ENCODE results near the gene SKI.

SKI gene

GRCh38 chr1:2200308-2200943, 27.7 kb upstream of the SKI start:
- DNase-seq (ENCODE audit: low spot score) = no peak
- no peak overlapping the region for H3K27ac ChIP-seq
- H3K4me3 ChIP-seq = peak overlapping the region; percentile 72
- no peak for TF ChIP-seq CTCF (IDR thresholded peaks at IDR 0.05)

GRCh38 chr1:2201062-2201461, 27.1 kb upstream of the SKI start:
- DNase-seq (ENCODE audit: low spot score) = no peak
- no peak overlapping the region for H3K4me3 ChIP-seq
- H3K27ac ChIP-seq = no peak overlapping the region
- no peak for TF ChIP-seq CTCF (IDR thresholded peaks at IDR 0.05)

GRCh38 chr1:2202008-2202575, 26.0 kb upstream of the SKI start:
- Histone ChIP-seq H3K4me3 (no peak overlapping the region), H3K27ac (no peak overlapping the region)
- no peak for TF ChIP-seq CTCF (IDR thresholded peaks at IDR 0.05)
- no peak for DNase-seq (ENCODE audit: low spot score)

GRCh38 chr1:2202843-2203601, 25.1 kb upstream of the SKI start:
- TF ChIP-seq CTCF (IDR thresholded peaks at IDR 0.05) = no peak
- Histone ChIP-seq H3K27ac (peak overlapping the region in 1 of 2 donors; percentile 99), H3K4me3 (no peak overlapping the region)
- peak; percentile 77 for DNase-seq (ENCODE audit: low spot score)

GRCh38 chr1:2203671-2204414, 24.3 kb upstream of the SKI start:
- TF ChIP-seq CTCF (IDR thresholded peaks at IDR 0.05) = no peak
- Histone ChIP-seq H3K27ac (peak overlapping the region; percentile 85 to 99), H3K4me3 (peak overlapping the region; percentile 81)
- peak; percentile 80 for DNase-seq (ENCODE audit: low spot score)

- peak overlapping the region; percentile 81 for H3K4me3 ChIP-seq
- peak overlapping the region; percentile 85 to 99 for H3K27ac ChIP-seq
- DNase-seq (ENCODE audit: low spot score) = peak; percentile 94
- no peak for TF ChIP-seq CTCF (IDR thresholded peaks at IDR 0.05)
These were observed 23.5 kb upstream of the SKI start for GRCh38 chr1:2204415-2205190.
